Stimulated activated CD4-positive, alpha-beta T cell treated with anti-CD3 and anti-CD28 coated beads, Interleukin-2, amount 100 ng/mL, for 24 hours (primary cell): ENCODE measurements around the gene DIRAS2.

Source experiments
- DNase-seq, 2 donors: peaks; one replicate each; pipeline ENCODE4 v3.0.0-alpha.2; 2020

Gene DIRAS2

GRCh38 chr9:90611568-90611967, 31.1 kb downstream of the DIRAS2 start:
- DNase-seq, result no peak

DNA sequence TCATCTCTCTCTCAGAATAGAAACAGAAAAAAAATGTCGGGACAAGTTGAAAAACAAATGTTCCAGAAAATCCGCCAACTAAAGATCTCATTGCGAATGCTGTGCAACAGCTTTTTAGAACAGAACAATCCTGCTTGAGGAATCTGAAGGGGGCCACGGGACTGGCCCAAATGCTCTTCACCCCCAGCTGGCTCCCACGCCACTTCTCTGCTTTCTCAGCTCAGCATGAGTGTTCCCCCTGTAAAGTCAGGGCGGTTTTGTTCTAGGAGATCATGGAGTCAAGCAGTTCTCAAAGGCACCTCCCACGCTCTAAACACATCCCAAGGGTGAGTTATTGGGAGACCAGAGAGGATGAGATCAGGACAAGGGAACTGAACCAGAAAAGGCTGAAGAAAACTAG, 31.5 kb downstream of the DIRAS2 start:
- no peak for DNase-seq

DNA sequence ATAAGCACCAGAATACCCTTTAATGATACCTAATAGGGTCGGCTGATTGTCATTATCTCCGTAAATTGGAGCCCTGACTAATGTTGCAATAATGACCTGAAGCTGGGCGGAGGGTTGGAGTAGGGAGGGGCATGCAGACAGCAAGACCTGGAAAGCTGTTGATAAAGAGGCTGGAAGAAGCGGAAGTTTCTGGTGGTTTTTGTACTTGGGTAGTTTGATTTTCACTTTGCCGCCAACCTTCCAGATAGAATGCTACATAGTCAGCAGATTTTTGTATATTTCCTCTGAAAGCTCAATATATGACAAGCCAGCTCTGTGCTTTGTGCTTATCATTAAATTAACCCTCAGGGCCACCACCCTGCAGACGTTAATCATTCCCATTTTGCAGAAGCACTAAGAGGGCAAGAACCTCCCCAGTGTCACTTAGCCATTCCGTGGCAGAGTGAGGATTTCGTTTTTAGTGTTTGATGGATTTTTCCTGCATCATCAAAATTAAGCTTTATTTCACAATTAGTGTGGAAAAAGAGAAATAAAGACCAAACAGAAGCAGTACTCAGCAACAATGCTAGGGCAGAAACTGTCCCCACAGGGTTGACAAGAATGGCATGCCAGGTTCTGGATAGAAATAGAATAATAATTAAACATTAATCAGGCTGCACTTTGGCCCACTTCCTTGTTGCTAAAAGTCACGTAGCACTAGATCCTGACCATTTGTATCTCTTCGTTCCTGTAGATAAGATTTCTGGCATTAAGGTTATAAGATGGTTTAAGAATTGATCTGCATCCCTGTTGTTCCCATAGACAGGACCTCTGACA, 34.7 kb downstream of the DIRAS2 start:
- DNase-seq, result no peak

DNA sequence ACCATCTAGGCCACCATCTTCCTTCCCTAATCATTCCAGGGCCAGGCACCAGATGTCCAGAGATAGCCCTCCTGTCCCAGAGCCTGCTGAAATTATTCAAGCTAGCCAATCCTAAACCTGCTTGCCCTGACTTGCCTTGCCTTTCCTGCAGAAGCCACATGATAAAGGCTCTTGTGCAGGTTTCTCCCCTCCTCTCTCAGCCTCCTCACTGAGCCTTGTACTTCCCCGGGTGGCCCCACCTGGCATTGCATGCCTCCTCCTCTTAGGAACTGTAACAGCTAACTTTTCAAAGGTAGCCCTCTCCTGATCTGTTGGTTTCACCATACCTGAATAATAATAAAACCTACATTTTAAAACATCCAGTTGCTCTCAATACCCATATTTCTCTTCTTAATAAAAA, 42.6 kb downstream of the DIRAS2 start:
- DNase-seq, result no peak

DNA sequence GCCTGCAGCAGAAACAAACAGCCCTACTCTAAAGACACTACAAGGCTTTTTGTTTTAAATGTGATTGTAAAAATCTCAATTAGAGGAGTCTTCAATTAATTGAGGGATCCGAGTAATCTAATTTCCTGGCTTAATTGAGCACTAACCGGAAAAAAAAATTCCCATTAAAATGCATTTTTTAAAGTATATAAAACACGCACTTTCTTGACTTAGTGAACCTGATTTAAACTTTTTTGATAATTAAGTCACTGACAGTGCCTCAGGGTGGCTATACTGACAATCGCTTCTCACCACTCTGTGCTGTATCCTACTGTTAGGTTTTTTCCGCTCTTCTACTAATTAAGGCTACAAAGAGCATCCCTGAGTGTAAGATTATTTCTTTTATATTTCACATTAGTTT, 44.4 kb downstream of the DIRAS2 start:
- no peak for DNase-seq

DNA sequence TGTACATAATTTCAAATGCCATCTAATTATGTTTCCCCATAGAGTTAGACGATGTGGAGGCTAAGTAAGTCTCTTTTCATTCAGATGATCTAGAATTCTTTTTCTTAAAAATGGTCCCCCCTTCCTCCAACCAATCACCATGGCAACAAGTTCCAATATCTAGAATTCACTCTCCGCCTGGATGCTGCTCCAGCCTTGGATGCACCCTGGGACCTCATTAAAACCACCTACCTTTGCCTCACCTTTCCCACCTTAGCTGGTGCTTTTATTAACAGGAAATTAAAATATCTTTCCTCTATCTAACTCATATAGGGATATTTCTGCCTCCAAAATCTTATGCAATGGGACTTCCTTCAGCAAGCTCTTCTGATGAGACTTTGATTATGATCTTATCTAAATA, 49.0 kb downstream of the DIRAS2 start:
- DNase-seq, result no peak

GRCh38 chr9:90580576-90580975, 62.0 kb downstream of the DIRAS2 start:
- no peak for DNase-seq

GRCh38 chr9:90579181-90579580, 63.4 kb downstream of the DIRAS2 start:
- no peak for DNase-seq

GRCh38 chr9:90578126-90578815, 64.4 kb downstream of the DIRAS2 start:
- no peak for DNase-seq

GRCh38 chr9:90569511-90569910, 73.1 kb downstream of the DIRAS2 start:
- DNase-seq, result no peak

DNA sequence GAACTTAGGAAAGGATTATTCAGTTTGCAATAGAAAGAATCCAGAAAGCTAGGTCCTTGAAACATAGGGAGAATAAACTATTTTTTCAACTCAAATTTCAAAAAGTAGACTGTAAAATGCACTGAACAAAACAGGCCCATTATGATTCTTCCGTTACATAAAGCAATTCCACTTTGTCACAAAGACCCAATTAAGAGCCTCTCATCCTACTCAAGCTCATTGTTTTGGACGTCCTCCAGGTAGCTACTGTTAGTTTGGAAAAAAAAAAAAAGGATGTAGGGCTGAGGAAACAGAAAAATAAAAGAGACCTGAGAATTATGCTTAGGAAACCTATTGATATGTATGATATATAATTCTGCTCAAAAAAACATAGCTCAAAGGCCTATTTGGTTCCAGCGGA, 74.0 kb downstream of the DIRAS2 start:
- DNase-seq, result no peak

GRCh38 chr9:90562229-90562628, 80.4 kb downstream of the DIRAS2 start:
- no peak for DNase-seq
